Brain microvascular endothelial cell (primary cell): Measurements from ENCODE around the gene PCED1A.

Source experiments
- DNase-seq: peaks from one replicate; pipeline ENCODE4 v3.0.0-alpha.2; 2020
- H3K27ac ChIP-seq: fragments of 250-450 bp; sonication (Bioruptor Pico); 2 replicates; pipeline ENCODE4 v1.5.1; 2020; ENCODE audit warnings: mild to moderate bottlenecking, moderate library complexity
- H3K27me3 ChIP-seq: fragments of 250-450 bp; sonication (Bioruptor Pico); replicated peaks from 2 replicates; pipeline ENCODE4 v1.5.1; 2020; ENCODE audit warnings: mild to moderate bottlenecking
- H3K36me3 ChIP-seq: fragments of 250-450 bp; sonication (Bioruptor Pico); replicated peaks from 2 replicates; pipeline ENCODE4 v1.5.1; 2020; ENCODE audit warnings: mild to moderate bottlenecking
- H3K4me3 ChIP-seq: 2 replicates; pipeline ENCODE4 v1.5.1; 2011; ENCODE audit warnings: low read depth, mild to moderate bottlenecking, control low read depth, low read length, moderate library complexity
- in situ Hi-C: cut with HindIII; loops from 2 replicates; pipeline ENCODE4 v1.10.0; 2017; ENCODE audit warnings: low sequenced_read_pairs, low pct_ligation_motif_present
- TF ChIP-seq, protein P1 (sequence below): IDR thresholded peaks from 2 replicates; pipeline ENCODE4 v1.5.1; 2011; ENCODE audit warnings: low read depth, mild to moderate bottlenecking, moderate library complexity, low read length, control low read depth, inconsistent platforms; ENCODE audit errors: missing control alignments

PCED1A gene

GRCh38 chr20:2798814-2799213, 41.6 kb downstream of the PCED1A start:
- Histone ChIP-seq H3K36me3 (no peaks in the 10 kb centered on the region), H3K27me3 (peaks cover 34% of the 10 kb centered on the region), H3K27ac (no peak overlapping the region), H3K4me3 (no peak overlapping the region)
- DNase-seq, result no peak
- TF ChIP-seq, protein P1, sequence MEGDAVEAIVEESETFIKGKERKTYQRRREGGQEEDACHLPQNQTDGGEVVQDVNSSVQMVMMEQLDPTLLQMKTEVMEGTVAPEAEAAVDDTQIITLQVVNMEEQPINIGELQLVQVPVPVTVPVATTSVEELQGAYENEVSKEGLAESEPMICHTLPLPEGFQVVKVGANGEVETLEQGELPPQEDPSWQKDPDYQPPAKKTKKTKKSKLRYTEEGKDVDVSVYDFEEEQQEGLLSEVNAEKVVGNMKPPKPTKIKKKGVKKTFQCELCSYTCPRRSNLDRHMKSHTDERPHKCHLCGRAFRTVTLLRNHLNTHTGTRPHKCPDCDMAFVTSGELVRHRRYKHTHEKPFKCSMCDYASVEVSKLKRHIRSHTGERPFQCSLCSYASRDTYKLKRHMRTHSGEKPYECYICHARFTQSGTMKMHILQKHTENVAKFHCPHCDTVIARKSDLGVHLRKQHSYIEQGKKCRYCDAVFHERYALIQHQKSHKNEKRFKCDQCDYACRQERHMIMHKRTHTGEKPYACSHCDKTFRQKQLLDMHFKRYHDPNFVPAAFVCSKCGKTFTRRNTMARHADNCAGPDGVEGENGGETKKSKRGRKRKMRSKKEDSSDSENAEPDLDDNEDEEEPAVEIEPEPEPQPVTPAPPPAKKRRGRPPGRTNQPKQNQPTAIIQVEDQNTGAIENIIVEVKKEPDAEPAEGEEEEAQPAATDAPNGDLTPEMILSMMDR, result no peak
- in situ Hi-C loops, result no loop called here

- DNase-seq, result no peak
- TF ChIP-seq, protein P1, result no peak
- peaks cover 29% of the 10 kb centered on the region for H3K27me3 ChIP-seq
- H3K27ac ChIP-seq, result no peak overlapping the region
- no peaks in the 10 kb centered on the region for H3K36me3 ChIP-seq
- no peak overlapping the region for H3K4me3 ChIP-seq
- in situ Hi-C loops, result no loop called here
Measured at GRCh38 chr20:2798095-2798805, 42.2 kb downstream of the PCED1A start.

DNA sequence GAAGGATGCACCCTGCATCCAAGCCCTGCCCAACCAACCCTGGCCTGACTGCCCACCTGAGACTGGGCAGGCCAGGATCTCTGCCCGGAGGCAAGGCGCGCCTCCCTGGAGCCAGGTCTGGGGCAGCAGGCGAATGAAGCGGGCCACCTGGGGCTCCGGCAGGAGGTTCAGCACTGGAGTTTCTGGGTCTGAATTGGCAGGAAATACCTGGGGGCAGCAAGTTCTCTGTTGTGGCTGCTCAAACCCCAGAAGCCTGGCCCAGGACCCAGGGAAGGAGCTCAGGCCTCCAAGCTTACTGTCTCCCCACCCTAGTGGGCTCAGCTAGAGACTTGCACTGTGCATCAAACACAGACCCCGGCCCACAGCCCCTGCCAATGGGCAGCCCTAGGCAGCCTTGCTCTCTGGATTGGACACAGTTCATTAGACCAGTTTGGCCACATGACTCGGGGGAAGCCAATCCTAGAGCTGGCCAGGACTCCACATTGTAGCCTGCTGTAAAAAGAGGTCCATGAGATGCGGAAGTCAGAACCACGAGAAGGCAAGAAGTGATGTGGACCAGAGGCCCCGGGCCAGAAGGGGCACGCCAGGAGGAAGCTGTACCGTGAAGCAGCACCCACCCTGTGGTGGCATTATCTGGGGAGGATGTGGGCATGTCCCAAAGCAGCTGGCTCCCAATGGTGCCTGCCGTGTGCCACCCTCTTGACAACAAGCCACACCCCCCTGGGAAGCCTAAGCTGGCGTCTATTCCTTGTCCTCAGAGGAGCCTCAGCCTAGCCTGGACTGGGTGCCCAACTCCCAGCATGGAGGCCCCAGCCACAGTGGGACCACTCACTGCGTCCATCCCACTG, 43.1 kb downstream of the PCED1A start:
- no peak for DNase-seq
- in situ Hi-C loops, result no loop called here
- Histone ChIP-seq H3K36me3 (no peaks in the 10 kb centered on the region), H3K27me3 (peaks cover 28% of the 10 kb centered on the region), H3K27ac (no peak overlapping the region), H3K4me3 (no peak overlapping the region)
- TF ChIP-seq, protein P1, result no peak

DNA sequence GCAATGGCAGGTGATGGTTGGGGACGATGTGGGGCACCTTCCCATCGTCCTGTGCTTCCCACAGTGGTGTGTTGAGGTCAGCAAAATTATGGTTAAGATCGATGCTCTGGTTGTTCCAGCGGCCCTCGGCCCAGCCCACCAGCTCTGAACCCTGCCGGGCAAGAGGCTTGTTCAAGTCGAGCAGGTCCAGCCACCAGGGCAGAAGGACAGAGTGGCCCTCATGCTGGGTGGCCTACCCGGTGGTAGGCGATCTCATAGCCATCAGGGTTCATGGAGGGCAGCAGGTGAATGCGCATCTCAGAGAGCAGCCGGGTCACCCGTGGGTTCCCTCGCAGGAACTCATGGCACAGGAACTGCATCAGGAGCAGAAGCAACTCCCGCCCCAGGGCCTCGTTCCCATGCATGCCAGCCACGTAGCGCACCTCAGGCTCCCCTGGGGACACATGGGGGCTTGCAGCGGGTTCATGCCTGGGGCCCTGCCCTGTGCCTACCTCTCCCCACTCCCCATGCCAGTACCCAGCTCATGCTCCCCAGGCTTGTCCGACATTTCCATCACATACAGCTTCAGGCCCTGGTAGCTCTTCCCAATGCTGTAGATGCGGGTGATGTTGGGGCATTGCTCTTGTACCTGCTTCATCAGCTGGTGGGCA, 44.3 kb downstream of the PCED1A start:
- no peaks in the 10 kb centered on the region for H3K36me3 ChIP-seq
- in situ Hi-C loops, result no loop called here
- TF ChIP-seq, protein P1, result no peak
- H3K27me3 ChIP-seq, result peaks cover 21% of the 10 kb centered on the region
- no peak overlapping the region for H3K4me3 ChIP-seq
- no peak overlapping the region for H3K27ac ChIP-seq
- DNase-seq, result no peak

DNA sequence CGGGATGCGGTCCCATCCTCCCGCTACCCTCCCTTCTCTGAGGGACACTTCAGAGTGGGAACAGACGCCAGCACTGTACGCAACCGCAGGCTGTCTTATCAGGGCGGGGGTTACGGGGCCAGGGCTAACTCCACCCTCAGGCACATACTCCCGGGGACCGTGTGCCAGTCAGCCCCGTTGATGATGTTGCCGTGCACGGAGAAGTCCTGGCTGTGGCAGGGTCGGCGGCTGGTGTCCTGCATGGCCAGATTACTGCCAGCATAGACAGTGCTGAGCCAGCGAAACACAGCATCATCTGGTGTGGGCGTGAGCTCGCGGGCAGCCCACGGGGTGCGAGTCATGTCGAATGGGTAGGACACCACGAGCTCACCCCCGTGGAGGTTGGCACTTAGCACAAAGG, 45.0 kb downstream of the PCED1A start:
- H3K4me3 ChIP-seq, result no peak overlapping the region
- H3K27ac ChIP-seq, result no peak overlapping the region
- TF ChIP-seq, protein P1, result no peak
- DNase-seq, result no peak
- in situ Hi-C loops, result no loop called here
- H3K27me3 ChIP-seq, result peaks cover 15% of the 10 kb centered on the region
- H3K36me3 ChIP-seq, result no peaks in the 10 kb centered on the region
